ENCODE measurements around the gene RHOD.

Gene RHOD

GRCh38 chr11:67013511-67014045, 43.1 kb upstream of the RHOD start:
- Histone ChIP-seq H3K9me3 (ENCODE audit: insufficient read depth, low read length) (no peaks in the 10 kb centered on the region), H3K36me3 (ENCODE audit: low read length) (no peaks in the 10 kb centered on the region), H3K4me3 (ENCODE audit: insufficient read depth, low read length, poor library complexity, severe bottlenecking) (no peak overlapping the region), H3K4me2 (ENCODE audit: low read depth, low read length, poor library complexity, severe bottlenecking) (no peak overlapping the region), H3K27ac (ENCODE audit: low read depth, low read length) (no peak overlapping the region), H3K9me2 (replicated peaks; ENCODE audit: insufficient read depth, low read length) (no peaks in the 10 kb centered on the region), H4K20me1 (ENCODE audit: low read depth, low read length) (no peaks in the 10 kb centered on the region), H2AFZ (ENCODE audit: low read depth, low read length, severe bottlenecking) (no peak overlapping the region), H3F3A (ENCODE audit: insufficient read depth) (no peaks in the 10 kb centered on the region), H3K79me2 (ENCODE audit: insufficient read depth, low read length) (no peaks in the 10 kb centered on the region), H3K9ac (ENCODE audit: low read length) (no peak overlapping the region), H3K27me3 (ENCODE audit: low read length) (no peaks in the 10 kb centered on the region)
- TF ChIP-seq EZH2phosphoT487 (conservative IDR thresholded peaks at IDR 0.05; ENCODE audit: low read length) (no peak), CTCF (IDR thresholded peaks at IDR 0.05; ENCODE audit: insufficient read depth, low read length, poor library complexity, severe bottlenecking) (no peak)

GRCh38 chr11:67014343-67014742, 42.3 kb upstream of the RHOD start:
- H2AFZ ChIP-seq (ENCODE audit: low read depth, low read length, severe bottlenecking), result no peak overlapping the region
- no peaks in the 10 kb centered on the region for H3K79me2 ChIP-seq (ENCODE audit: insufficient read depth, low read length)
- no peak for TF ChIP-seq CTCF (IDR thresholded peaks at IDR 0.05; ENCODE audit: insufficient read depth, low read length, poor library complexity, severe bottlenecking)
- TF ChIP-seq EZH2phosphoT487 (conservative IDR thresholded peaks at IDR 0.05; ENCODE audit: low read length), result no peak
- H3K27ac ChIP-seq (ENCODE audit: low read depth, low read length), result no peak overlapping the region
- no peaks in the 10 kb centered on the region for H3F3A ChIP-seq (ENCODE audit: insufficient read depth)
- H3K27me3 ChIP-seq (ENCODE audit: low read length), result no peaks in the 10 kb centered on the region
- H3K4me2 ChIP-seq (ENCODE audit: low read depth, low read length, poor library complexity, severe bottlenecking), result no peak overlapping the region
- no peaks in the 10 kb centered on the region for H3K36me3 ChIP-seq (ENCODE audit: low read length)
- no peak overlapping the region for H3K9ac ChIP-seq (ENCODE audit: low read length)
- no peaks in the 10 kb centered on the region for H4K20me1 ChIP-seq (ENCODE audit: low read depth, low read length)
- H3K4me3 ChIP-seq (ENCODE audit: insufficient read depth, low read length, poor library complexity, severe bottlenecking), result no peak overlapping the region
- no peaks in the 10 kb centered on the region for H3K9me2 ChIP-seq (replicated peaks; ENCODE audit: insufficient read depth, low read length)
- no peaks in the 10 kb centered on the region for H3K9me3 ChIP-seq (ENCODE audit: insufficient read depth, low read length)

- TF ChIP-seq CTCF (IDR thresholded peaks at IDR 0.05; ENCODE audit: insufficient read depth, low read length, poor library complexity, severe bottlenecking) (no peak), EZH2phosphoT487 (conservative IDR thresholded peaks at IDR 0.05; ENCODE audit: low read length) (no peak)
- no peaks in the 10 kb centered on the region for H3K9me2 ChIP-seq (replicated peaks; ENCODE audit: insufficient read depth, low read length)
- H3K9ac ChIP-seq (ENCODE audit: low read length), result no peak overlapping the region
- no peak overlapping the region for H3K4me2 ChIP-seq (ENCODE audit: low read depth, low read length, poor library complexity, severe bottlenecking)
- no peaks in the 10 kb centered on the region for H3K9me3 ChIP-seq (ENCODE audit: insufficient read depth, low read length)
- H2AFZ ChIP-seq (ENCODE audit: low read depth, low read length, severe bottlenecking), result no peak overlapping the region
- H3F3A ChIP-seq (ENCODE audit: insufficient read depth), result no peaks in the 10 kb centered on the region
- H3K36me3 ChIP-seq (ENCODE audit: low read length), result no peaks in the 10 kb centered on the region
- H3K4me3 ChIP-seq (ENCODE audit: insufficient read depth, low read length, poor library complexity, severe bottlenecking), result no peak overlapping the region
- H4K20me1 ChIP-seq (ENCODE audit: low read depth, low read length), result no peaks in the 10 kb centered on the region
- no peaks in the 10 kb centered on the region for H3K27me3 ChIP-seq (ENCODE audit: low read length)
- no peaks in the 10 kb centered on the region for H3K79me2 ChIP-seq (ENCODE audit: insufficient read depth, low read length)
- no peak overlapping the region for H3K27ac ChIP-seq (ENCODE audit: low read depth, low read length)
Observed at GRCh38 chr11:67015048-67015447, 41.6 kb upstream of the RHOD start.

All from SU-DHL-6 (cell line).